Measurements from ENCODE around the gene PTGES3L.
A peak's percentile ranks its signal among the peaks of the same experiment; 100 is the strongest.
"Not testable (repeated sequence)": the region's sequence is repeated elsewhere in the genome, so short reads cannot be mapped to it uniquely, and the experiment has no call there.

Gene PTGES3L

DNA sequence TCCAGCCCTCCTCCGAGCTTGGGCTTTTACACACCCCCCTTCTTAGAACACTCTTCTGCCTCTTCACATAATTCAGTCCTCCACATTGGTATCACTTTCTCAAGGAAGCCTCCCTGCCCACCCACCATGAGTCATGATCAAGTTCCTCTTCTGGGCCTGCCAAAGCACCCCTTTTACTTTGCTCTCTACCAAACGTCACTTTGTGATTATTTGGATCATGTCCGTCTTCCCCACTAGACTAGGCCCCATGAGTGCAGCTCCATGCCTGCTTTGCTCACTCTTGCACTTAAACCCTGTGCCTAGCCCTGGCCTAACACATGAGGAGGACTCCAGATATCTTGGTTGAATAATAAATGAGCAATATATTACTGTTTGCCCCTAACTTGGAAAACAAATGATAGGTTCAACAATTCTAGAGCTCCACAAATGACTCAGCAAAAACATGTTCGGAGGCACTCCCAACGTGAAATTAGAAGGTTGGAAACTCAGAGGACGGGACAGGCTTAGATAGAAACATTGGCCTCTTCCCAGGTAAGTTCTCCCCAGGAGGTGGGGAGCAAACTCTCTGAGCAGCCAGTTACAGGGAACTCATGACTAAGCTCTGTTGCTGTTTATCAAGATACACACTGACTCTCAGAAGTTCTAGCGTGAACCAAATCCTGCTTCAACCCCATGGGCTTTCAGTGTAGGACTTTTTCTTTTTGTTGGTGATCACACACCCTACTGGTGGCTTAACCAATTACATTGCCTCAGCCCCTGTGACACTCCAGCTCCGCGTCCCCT is 51.0 kb downstream of the PTGES3L start:
- H3K4me3 ChIP-seq (ENCODE audit: low read length): no peak overlapping the region
- peak; percentile 55 for DNase-seq (ENCODE audit: low read depth, low spot score)

GRCh38 chr17:42924891-42925290 is 55.0 kb downstream of the PTGES3L start:
- no peak for DNase-seq (ENCODE audit: low read depth, low spot score)
- no peak overlapping the region for H3K4me3 ChIP-seq (ENCODE audit: low read length)

- not testable (repeated sequence) for H3K4me3 ChIP-seq (ENCODE audit: low read length); DNase-seq (ENCODE audit: low read depth, low spot score)
Observed at GRCh38 chr17:42923472-42923871, 56.4 kb downstream of the PTGES3L start.

DNA sequence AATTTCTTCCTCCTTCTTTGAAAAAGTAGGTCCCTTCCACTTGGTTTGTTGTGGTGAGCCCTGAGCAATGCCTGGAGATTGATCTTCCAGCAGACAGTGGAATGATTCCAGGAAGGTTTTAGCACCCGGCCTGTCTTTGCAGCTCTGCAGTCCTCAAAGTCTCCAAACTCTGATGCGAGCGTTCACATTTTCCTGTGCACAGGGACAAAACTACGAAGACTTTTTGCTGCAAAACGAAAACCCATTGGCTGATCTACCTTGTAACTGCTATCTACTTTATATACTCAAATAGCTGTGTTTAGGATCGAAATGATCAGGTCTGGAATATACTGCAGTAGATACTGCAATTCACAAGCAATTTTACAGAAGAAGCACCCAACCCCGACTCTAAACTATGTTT is 57.6 kb downstream of the PTGES3L start:
- no peak for DNase-seq (ENCODE audit: low read depth, low spot score)
- H3K4me3 ChIP-seq (ENCODE audit: low read length): no peak overlapping the region

DNA sequence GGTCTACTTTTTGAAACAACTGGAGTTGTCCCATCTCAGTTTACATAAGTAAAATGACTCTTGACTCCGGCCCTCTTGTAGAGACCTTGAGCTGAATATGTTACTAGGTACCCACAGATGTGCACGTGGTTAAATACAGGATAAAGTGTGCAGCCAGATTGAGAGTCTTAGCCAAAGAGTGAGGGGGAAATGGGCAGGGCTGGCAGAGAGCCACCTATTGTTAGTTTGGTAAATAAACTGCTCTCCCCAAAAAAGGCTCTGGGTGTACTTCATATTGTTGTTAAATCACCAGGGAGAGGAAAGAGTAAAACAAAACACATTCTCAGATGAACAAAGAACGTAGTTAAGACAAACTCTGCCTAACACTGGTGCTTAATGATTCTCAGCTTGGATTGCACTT is 59.0 kb downstream of the PTGES3L start:
- DNase-seq (ENCODE audit: low read depth, low spot score): peak; percentile 18

DNA sequence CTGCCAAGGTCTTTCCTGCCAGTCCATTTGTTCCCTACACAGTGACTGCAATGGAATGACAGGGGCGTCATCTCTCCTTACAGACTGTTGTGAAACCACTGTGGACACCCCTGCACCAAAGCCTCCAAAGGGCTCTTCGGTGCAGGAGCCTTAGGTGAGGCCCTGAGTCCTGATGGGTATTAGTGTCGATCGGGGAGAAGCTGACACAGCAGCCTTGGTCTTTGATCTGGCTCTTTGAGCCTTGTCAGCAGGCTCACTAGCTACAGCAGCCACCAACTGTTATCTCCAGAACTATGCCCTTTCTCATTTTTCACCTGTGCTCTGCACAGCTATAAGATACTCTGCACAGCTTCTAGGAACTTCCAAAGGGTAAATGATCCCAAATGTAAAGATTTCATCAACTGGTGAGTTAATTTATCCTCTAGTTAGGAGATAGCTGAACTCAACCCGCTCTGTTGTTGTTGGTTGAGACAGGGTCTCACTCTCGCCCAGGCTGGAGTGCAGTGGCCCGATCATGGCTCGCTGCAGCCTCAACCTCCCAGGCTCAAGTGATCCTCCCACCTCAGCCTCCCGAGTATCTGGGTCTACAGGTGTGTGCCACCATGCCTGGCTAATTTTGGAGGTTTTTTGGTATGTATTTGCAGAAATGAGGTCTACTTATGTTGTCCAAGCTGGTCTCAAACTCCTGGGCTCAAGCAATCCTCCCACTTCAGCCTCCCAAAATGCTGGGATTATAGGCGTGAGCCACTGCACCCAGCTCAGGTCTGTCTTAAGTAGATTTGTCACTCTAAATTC is 59.6 kb downstream of the PTGES3L start:
- no peak overlapping the region for H3K4me3 ChIP-seq (ENCODE audit: low read length)
- DNase-seq (ENCODE audit: low read depth, low spot score): no peak

More for the DNA sequence above, 59.0 kb downstream of the PTGES3L start:
- H3K4me3 ChIP-seq (ENCODE audit: low read length): no peak overlapping the region

- not testable (repeated sequence) for H3K4me3 ChIP-seq (ENCODE audit: low read length); DNase-seq (ENCODE audit: low read depth, low spot score)
Observed at GRCh38 chr17:42919522-42920077, 60.3 kb downstream of the PTGES3L start.

DNA sequence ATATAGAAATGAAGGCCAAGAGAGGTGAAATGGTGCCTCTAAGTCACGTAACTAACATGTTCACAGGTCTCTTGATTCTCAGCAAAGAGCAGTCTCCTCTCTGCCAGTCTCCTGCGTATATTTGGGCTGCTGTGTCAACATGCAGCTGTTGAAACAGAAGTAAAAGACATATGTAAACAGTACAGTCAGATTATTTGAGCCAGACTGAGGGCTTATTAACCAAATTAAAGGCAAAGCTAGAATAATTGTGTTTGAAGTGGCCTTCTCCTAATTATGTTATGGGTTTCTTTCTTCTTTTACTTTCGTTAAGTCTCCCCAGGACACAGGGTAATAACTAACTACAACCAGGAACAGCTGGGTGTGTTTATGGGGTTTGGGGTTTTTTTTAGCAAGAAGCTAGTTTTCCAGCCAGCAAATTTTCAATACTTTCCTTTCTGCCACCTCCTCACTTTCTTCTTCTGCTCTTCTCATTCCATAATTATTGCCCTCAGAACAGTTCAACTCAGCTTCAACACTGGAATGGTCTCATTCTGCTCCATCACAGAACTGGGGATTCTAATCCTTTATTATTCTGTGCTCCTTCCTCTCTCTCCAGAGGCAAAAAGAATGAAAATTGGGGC is 60.9 kb downstream of the PTGES3L start:
- H3K4me3 ChIP-seq (ENCODE audit: low read length): no peak overlapping the region
- no peak for DNase-seq (ENCODE audit: low read depth, low spot score)
